Duodenal mucosa (tissue), 2 donors: Measurements from ENCODE around the gene FOCAD.

Experiments used
- H3K27ac ChIP-seq: one replicate; pipeline ENCODE4 v1.7.0; 2013; ENCODE audit warnings: low read depth, low read length
- H3K27me3 ChIP-seq, 2 donors: one replicate each; pipeline ENCODE4 v1.7.0; 2013; ENCODE audit warnings: low read length in 2 of 2, control low read depth in 1 of 2; ENCODE audit not compliant: insufficient read depth in 2 of 2, control insufficient read depth in 1 of 2
- H3K36me3 ChIP-seq, 2 donors: one replicate each; pipeline ENCODE4 v1.7.0; 2013; ENCODE audit warnings: low read length in 2 of 2, control low read depth in 1 of 2; ENCODE audit not compliant: insufficient read depth in 2 of 2, control insufficient read depth in 1 of 2
- H3K4me1 ChIP-seq, 2 donors: one replicate each; pipeline ENCODE4 v1.7.0; 2013; ENCODE audit warnings: low read length in 2 of 2, control low read depth in 1 of 2; ENCODE audit not compliant: insufficient read depth in 2 of 2, control insufficient read depth in 1 of 2
- H3K4me3 ChIP-seq, 2 donors: one replicate each; pipeline ENCODE4 v1.7.0; 2013; ENCODE audit warnings: low read length in 2 of 2, low read depth in 1 of 2
- H3K9ac ChIP-seq, 2 donors: one replicate each; pipeline ENCODE4 v1.7.0; 2013; ENCODE audit warnings: low read length in 2 of 2, low read depth in 1 of 2
- H3K9me3 ChIP-seq, 2 donors: one replicate each; pipeline ENCODE4 v1.7.0; 2013; ENCODE audit warnings: low read length in 2 of 2, control low read depth in 1 of 2; ENCODE audit not compliant: control insufficient read depth in 1 of 2

Gene FOCAD

GRCh38 chr9:20729523-20729922, 45.5 kb downstream of the FOCAD start:
- Histone ChIP-seq H3K27ac (no peak overlapping the region), H3K4me1 (peaks cover 0 to 6% of the 10 kb centered on the region in 2 donors), H3K9ac (no peak overlapping the region), H3K36me3 (no peaks in the 10 kb centered on the region), H3K9me3 (no peaks in the 10 kb centered on the region), H3K27me3 (no peaks in the 10 kb centered on the region), H3K4me3 (no peak overlapping the region)

GRCh38 chr9:20732118-20732517, 48.1 kb downstream of the FOCAD start:
- Histone ChIP-seq H3K27ac (no peak overlapping the region), H3K36me3 (no peaks in the 10 kb centered on the region), H3K9ac (no peak overlapping the region), H3K27me3 (no peaks in the 10 kb centered on the region), H3K4me3 (no peak overlapping the region), H3K9me3 (no peaks in the 10 kb centered on the region), H3K4me1 (no peaks in the 10 kb centered on the region)

GRCh38 chr9:20734275-20734674, 50.2 kb downstream of the FOCAD start:
- no peaks in the 10 kb centered on the region for H3K9me3 ChIP-seq
- H3K4me3 ChIP-seq, result no peak overlapping the region
- H3K36me3 ChIP-seq, result no peaks in the 10 kb centered on the region
- no peaks in the 10 kb centered on the region for H3K27me3 ChIP-seq
- no peak overlapping the region for H3K9ac ChIP-seq
- no peaks in the 10 kb centered on the region for H3K4me1 ChIP-seq
- no peak overlapping the region for H3K27ac ChIP-seq

GRCh38 chr9:20740304-20740703, 56.2 kb downstream of the FOCAD start:
- no peaks in the 10 kb centered on the region for H3K9me3 ChIP-seq
- peaks cover 4 to 8% of the 10 kb centered on the region in 2 donors for H3K36me3 ChIP-seq
- H3K4me3 ChIP-seq, result no peak overlapping the region
- H3K27me3 ChIP-seq, result no peaks in the 10 kb centered on the region
- H3K27ac ChIP-seq, result no peak overlapping the region
- H3K9ac ChIP-seq, result no peak overlapping the region
- H3K4me1 ChIP-seq, result peaks cover 0 to 4% of the 10 kb centered on the region in 2 donors

- no peak overlapping the region for H3K4me3 ChIP-seq
- no peak overlapping the region for H3K9ac ChIP-seq
- no peaks in the 10 kb centered on the region for H3K9me3 ChIP-seq
- no peaks in the 10 kb centered on the region for H3K27me3 ChIP-seq
- peaks cover 0 to 4% of the 10 kb centered on the region in 2 donors for H3K4me1 ChIP-seq
- H3K36me3 ChIP-seq, result peaks cover 4 to 8% of the 10 kb centered on the region in 2 donors
- no peak overlapping the region for H3K27ac ChIP-seq
These were observed 57.0 kb downstream of the FOCAD start for GRCh38 chr9:20740929-20741582.

DNA sequence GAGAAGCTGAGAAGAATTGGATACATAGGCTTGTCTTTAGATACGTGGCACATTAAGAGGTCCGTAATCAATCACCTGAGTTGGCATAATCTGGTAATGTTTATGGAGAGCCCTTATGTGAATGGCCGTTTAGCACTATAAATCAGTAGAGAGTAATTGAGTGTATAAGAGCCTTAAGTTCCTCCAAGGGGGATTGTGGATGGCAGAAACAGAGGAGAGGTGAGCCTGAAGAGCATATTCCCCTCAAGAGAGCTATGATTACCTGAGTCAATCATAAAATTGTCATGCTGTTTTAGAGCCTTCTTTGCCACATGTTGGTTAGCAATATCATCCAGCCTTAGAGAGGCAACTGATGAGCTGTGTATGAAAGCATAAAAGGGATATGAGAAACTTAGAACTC, 58.8 kb downstream of the FOCAD start:
- Histone ChIP-seq H3K4me3 (no peak overlapping the region), H3K9me3 (no peaks in the 10 kb centered on the region), H3K36me3 (peaks cover 4 to 8% of the 10 kb centered on the region in 2 donors)

GRCh38 chr9:20744036-20744630, 60.1 kb downstream of the FOCAD start:
- peaks cover 0 to 4% of the 10 kb centered on the region in 2 donors for H3K4me1 ChIP-seq
- no peaks in the 10 kb centered on the region for H3K9me3 ChIP-seq
- H3K4me3 ChIP-seq, result no peak overlapping the region
- H3K36me3 ChIP-seq, result peaks cover 4 to 8% of the 10 kb centered on the region in 2 donors
- no peak overlapping the region for H3K27ac ChIP-seq
- H3K9ac ChIP-seq, result no peak overlapping the region
- H3K27me3 ChIP-seq, result no peaks in the 10 kb centered on the region

More for the DNA sequence above, 58.8 kb downstream of the FOCAD start:
- Histone ChIP-seq H3K9ac (no peak overlapping the region), H3K4me1 (peaks cover 0 to 4% of the 10 kb centered on the region in 2 donors), H3K27me3 (no peaks in the 10 kb centered on the region), H3K27ac (no peak overlapping the region)

GRCh38 chr9:20746967-20747366, 62.9 kb downstream of the FOCAD start:
- Histone ChIP-seq H3K9ac (no peak overlapping the region), H3K27me3 (no peaks in the 10 kb centered on the region), H3K27ac (no peak overlapping the region), H3K4me1 (peaks cover 0 to 4% of the 10 kb centered on the region in 2 donors), H3K9me3 (no peaks in the 10 kb centered on the region), H3K36me3 (peaks cover 0 to 1% of the 10 kb centered on the region in 2 donors), H3K4me3 (no peak overlapping the region)

DNA sequence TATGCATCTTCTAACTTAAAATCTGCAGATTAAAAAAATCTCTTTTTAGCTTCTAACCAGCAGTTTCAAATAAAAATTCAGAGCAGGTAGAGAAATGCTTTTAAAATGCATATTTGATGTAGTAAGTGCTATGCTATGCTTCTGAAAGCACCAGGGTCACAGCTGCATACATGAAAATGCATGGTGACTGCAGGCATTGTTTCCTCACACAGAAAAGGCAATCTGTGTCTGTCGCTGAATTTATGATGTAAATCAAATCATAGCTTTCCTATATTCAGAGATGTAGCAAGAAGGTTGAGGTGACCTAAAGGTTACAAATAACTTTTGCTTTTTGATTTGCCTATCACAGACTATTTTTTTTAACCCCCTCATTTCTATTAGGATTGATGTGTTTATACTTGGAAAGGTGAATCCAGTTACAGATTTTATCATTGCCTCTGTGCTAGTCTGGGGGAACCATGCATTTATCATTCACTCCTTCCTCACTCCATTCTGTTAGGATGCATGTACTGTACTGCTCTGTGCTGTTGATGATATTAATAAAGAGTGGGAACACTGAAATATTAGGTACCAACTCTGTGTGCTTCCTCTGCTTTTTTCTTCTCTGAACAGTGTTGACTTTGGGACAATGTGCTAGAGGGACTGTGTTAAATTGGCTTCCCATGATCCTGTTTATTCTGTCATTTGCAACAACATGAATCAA, 65.6 kb downstream of the FOCAD start:
- Histone ChIP-seq H3K36me3 (no peaks in the 10 kb centered on the region), H3K4me3 (no peak overlapping the region), H3K9ac (no peak overlapping the region), H3K27me3 (no peaks in the 10 kb centered on the region), H3K4me1 (no peaks in the 10 kb centered on the region), H3K9me3 (no peaks in the 10 kb centered on the region), H3K27ac (no peak overlapping the region)

DNA sequence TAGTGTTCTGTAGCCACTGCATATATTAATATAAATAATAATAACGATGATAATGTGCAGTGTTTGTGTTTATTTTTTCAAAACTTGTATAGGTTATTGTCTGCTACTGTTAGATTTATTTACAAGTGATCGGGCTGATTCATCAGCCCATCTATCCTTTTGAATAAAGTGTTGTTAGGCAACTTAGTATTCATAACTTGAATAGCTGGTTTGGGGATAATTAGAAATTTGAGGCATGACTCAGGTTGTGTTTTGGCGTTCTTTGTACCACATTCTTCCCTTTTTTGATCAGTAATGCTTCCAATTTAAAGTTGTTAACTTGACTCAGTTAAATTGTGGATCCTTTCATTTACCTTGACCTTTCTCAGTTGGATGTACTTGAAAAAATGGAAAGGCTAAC, 69.7 kb downstream of the FOCAD start:
- no peaks in the 10 kb centered on the region for H3K9me3 ChIP-seq
- no peaks in the 10 kb centered on the region for H3K36me3 ChIP-seq
- no peak overlapping the region for H3K4me3 ChIP-seq
- no peaks in the 10 kb centered on the region for H3K4me1 ChIP-seq
- no peak overlapping the region for H3K9ac ChIP-seq
- no peak overlapping the region for H3K27ac ChIP-seq
- no peaks in the 10 kb centered on the region for H3K27me3 ChIP-seq
